Keratinocyte (primary cell): ENCODE measurements around the gene GPC1.

ENCODE experiments used
- EZH2 ChIP-seq: IDR thresholded peaks from one replicate; pipeline ENCODE4 v1.6.1; 2012; ENCODE audit warnings: inconsistent platforms, mild to moderate bottlenecking, low read length, moderate library complexity
- TF ChIP-seq, protein P1 (sequence below), 3 experiments: IDR thresholded peaks in 1 of 3; conservative IDR thresholded peaks in 1 of 3; optimal IDR thresholded peaks in 1 of 3; 2 replicates in 2 of 3; 3 replicates in 1 of 3; pipeline versions ENCODE3 to v1.5.1; 2011; ENCODE audit warnings: low read length in 3 of 3, mild to moderate bottlenecking in 3 of 3, moderate library complexity in 2 of 3, control low read depth in 1 of 3, inconsistent platforms in 1 of 3; ENCODE audit not compliant: insufficient read depth in 2 of 3; ENCODE audit errors: extremely low read depth in 1 of 3

DNA sequence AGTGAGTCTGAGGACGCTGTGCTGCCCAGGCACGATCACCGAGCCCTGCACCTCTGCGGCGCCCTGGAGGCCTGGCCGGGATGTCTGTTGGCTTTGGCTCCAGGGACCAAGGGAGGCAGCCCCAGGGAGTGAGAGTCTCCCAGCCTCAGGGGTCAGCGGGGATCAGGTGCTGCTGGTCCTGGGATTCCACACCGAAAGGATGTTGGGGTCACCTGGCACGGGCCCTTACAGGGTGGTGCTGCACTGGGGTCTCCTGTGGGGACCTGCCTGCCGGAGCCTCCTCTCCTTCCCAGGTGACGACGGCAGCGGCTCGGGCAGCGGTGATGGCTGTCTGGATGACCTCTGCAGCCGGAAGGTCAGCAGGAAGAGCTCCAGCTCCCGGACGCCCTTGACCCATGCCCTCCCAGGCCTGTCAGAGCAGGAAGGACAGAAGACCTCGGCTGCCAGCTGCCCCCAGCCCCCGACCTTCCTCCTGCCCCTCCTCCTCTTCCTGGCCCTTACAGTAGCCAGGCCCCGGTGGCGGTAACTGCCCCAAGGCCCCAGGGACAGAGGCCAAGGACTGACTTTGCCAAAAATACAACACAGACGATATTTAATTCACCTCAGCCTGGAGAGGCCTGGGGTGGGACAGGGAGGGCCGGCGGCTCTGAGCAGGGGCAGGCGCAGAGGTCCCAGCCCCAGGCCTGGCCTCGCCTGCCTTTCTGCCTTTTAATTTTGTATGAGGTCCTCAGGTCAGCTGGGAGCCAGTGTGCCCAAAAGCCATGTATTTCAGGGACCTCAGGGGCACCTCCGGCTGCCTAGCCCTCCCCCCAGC, 30.5 kb downstream of the GPC1 start:
- TF ChIP-seq, protein P1, sequence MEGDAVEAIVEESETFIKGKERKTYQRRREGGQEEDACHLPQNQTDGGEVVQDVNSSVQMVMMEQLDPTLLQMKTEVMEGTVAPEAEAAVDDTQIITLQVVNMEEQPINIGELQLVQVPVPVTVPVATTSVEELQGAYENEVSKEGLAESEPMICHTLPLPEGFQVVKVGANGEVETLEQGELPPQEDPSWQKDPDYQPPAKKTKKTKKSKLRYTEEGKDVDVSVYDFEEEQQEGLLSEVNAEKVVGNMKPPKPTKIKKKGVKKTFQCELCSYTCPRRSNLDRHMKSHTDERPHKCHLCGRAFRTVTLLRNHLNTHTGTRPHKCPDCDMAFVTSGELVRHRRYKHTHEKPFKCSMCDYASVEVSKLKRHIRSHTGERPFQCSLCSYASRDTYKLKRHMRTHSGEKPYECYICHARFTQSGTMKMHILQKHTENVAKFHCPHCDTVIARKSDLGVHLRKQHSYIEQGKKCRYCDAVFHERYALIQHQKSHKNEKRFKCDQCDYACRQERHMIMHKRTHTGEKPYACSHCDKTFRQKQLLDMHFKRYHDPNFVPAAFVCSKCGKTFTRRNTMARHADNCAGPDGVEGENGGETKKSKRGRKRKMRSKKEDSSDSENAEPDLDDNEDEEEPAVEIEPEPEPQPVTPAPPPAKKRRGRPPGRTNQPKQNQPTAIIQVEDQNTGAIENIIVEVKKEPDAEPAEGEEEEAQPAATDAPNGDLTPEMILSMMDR (optimal IDR thresholded peaks at IDR 0.05 in 1 of 3, IDR thresholded peaks at IDR 0.05 in 1 of 3, conservative IDR thresholded peaks at IDR 0.05 in 1 of 3; ENCODE audit: extremely low read depth in 1 of 3, insufficient read depth in 2 of 3, low read length in 3 of 3), result no peak
- no peak for TF ChIP-seq EZH2
